NT2/D1 (cell line): ENCODE results near the gene CCDC34.
"Not testable (repeated sequence)": the region's sequence is repeated elsewhere in the genome, so short reads cannot be mapped to it uniquely, and the experiment has no call there.

Source experiments
- YY1 ChIP-seq: IDR thresholded peaks from 2 replicates; pipeline ENCODE4 v1.6.1; 2011; ENCODE audit not compliant: insufficient read length, insufficient read depth
- ZNF274 ChIP-seq: IDR thresholded peaks from 2 replicates; pipeline ENCODE4 v1.6.1; 2011; ENCODE audit warnings: mild to moderate bottlenecking, low read depth, low read length

GRCh38 chr11:27327064-27327463 is 36.0 kb downstream of the CCDC34 start:
- not testable (repeated sequence) for TF ChIP-seq ZNF274, YY1
